NCI-H774 (cell line): Measurements from ENCODE around the gene FBLN2.
"Not testable (repeated sequence)": the region's sequence is repeated elsewhere in the genome, so short reads cannot be mapped to it uniquely, and the experiment has no call there.

Experiments used
- DNase-seq: peaks from one replicate; lab custom pipeline; 2025; lab: John Stamatoyannopoulos, UW

The FBLN2 gene

DNA sequence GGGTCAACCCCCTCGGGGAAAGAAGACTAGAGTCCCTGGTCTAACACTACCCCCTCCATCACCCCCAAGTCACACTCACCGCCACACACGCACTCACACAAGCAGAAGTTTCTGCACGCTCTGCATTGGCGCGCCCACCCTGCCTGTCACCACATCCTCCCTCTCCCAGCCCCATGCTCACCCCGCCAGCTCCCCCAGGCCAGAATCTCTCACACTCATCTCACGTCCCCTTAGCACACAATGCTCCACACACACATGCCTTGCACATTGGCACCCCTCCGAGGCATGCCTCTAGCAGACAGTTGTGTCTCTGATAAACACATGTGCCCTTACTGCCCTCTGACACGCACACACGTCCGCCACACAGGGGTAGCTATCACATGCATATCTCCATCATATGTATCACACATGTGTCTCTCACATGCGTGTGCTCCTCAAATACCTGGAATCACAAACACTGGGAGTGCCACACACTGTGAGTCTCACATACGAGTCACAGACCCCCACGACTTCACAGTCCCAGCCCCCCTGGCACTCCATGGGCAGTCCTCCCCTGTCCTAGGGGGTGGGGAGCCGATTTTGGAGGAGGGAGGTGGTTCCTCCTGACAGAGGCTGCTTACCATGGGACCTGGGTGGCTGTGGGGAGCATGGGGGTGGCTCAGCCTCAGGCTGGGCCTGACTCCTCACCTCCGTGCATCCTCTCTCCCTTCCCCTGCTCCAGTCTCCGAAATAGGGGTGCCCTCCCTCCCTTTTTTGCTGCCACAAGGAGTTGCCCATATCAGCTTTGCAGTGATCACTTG is 898 bp downstream of the FBLN2 start:
- no peak for DNase-seq

DNA sequence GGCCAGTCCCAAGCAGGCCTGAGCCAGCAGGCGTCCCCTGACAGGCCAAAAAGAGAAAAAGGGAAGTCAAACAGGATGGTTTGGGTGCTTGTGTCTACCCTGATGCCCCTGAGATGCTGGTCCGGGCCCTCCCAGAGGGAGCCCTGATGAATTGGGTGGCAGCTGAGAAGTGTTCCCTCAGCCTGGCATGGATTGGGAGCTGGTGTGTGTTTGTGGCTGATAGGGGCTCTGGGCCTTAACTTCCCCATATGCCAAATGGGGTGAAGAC is 1.4 kb downstream of the FBLN2 start:
- no peak for DNase-seq

DNA sequence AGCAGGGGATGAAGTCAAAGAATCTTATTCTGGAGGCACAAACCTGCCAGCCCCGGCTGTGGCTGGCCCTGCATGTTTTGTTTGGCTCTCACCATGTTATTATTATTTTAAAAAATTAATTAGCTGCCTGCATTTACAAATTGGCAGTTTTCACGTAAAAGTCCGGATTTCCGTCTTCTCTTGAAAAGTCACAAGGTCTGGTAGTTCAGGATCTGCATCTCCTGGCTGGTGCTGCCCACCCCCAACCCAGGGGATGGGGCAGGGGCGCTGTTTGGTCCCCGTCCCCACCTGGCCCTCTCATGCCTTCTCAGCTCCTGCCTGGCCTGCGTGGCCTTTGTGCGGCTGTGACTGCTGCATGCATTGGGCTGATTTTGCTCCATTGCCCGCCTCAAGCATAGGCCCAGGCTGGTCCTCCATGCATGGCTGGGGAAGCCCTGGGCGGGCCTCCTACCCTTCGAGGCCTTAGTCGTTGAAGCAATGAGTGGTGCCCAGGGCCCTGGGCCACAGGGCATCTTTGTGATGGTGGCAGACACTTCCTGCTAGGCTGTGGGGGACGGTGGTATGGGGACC is 2.0 kb downstream of the FBLN2 start:
- DNase-seq: no peak

DNA sequence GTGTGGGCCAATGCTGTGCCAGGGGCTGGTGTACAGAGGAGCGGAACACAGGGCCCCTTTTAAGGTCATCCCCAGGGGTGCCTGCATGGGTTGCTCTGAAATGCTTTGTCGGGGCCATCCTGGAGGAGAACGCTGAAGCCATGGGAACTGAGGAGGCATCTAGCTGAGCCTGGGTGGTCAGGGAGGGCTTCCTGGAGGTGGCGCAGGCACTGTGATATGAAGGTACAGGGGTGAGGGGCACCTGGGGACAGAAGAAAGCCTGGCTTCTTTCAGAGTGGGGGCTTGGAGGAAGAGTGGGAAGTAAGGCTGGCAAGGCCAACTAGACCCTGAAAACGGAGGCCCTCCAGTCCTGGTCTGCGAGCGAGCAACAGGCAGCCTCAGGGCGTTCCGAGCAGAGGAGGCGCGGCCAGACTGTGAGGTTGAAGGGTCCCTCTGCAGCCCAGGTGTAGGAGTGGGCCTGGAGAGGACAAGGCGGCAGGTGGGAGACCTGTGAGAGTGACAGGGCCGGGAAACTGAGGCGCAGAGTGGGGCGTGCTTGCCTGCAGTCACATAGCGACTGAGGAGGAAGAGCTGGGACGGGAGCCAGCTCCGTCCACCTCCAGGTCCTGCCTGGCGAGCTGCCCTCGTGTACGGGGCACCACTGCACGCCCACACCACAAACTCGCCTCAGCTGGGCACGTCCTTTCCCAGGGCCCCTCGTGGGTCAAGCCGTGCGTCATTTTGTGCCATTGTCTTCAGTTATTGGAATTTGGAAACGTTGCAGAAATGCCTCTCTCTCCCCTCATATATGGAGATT is 4.1 kb downstream of the FBLN2 start:
- DNase-seq: no peak

DNA sequence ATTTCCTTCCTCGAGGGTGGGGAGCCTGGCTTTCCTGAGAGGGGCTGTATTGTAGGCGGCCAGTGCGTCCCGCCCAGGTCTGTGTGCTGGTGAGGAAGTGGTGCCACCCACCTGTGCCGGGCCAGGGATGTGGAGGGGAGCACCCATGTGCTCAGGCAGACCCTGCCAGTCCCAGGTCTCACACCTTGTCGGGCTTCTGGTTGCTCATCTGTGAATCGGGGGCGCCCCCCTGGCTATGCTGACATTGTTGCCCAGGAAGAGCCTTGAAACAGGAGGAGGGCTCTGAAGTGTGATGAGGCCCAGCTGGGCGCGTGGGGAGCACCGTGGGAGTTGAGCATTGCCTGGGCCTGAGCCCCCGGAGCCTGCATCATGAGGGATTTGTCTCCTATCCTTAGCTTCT is 4.8 kb downstream of the FBLN2 start:
- DNase-seq: no peak

DNA sequence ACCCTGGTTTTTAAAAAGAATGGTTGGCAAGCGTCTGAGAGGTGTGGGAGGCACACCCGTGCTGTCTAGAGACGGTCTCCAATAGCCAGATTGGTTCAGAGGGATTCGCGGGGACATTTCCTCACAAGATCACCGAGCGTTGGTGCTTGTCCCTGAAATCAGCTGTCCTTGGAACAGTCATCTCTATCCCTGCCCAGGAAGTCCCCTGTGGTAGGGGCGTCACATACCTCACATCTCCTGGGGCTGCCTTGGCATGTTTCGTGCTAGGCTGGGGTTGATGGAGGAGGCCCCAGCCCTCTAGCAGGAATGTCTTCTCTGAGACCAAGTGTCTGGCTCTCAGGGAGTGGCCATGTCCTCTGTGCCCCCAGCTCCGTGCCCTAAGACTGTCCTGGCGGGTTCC is 6.8 kb downstream of the FBLN2 start:
- DNase-seq: no peak

DNA sequence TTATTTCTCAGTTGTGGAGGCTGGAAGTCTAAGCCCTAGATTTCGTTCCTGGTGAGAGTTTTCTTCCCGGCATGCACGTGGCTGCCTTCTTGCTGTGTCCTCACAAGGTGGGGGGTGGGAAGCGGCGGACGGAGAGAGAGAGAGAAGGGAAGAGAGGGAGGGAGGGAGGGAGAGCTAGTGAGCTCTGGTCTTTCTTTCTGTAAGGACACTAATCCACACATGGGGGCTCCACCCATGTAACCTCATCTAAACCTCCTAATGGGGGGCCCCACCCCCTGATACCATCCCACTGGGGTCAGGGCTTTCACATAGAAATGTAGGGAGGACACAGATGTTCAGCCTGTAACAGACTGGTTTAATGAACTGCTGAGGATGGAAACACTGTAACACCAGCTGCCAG is 7.3 kb downstream of the FBLN2 start:
- no peak for DNase-seq

DNA sequence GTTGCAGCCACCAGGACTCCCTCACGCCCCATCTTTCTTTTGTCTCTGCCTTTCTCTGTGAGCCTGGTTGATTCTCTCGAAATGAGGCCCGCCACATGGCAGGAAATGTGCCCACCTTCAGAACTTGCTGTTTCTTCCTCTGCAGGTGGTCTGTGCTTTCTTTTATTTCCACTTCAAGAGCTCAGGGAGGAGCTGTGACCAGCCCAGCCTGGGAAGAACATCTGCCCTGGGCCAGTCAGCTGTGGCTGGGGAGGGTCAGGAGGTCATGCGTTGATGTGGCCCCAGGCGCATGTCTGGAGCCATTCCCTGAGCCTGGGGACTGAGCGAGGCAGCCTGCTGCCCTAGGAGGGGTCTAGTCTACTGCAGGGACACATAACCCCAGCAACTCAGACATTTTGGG is 8.0 kb downstream of the FBLN2 start:
- no peak for DNase-seq

DNA sequence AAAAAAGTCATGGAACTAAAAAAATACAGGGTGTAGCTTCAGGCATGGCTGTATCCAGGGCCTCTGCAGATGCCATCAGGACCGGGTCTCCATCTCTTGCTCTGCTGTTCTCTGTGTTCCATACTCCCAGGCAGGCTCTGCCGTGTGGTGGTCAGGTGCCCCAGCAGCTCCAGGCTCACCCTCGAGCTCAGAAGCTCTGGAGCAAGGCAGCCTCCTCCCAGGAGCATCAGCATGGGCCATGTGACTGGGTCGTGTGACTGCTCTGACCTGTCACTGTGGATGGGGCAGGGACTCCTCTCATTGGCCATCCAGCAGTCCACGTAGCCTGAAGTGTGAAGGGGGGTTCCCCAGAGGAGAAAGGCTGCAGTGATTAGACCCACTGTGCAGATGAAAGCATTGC is 8.5 kb downstream of the FBLN2 start:
- DNase-seq: no peak

DNA sequence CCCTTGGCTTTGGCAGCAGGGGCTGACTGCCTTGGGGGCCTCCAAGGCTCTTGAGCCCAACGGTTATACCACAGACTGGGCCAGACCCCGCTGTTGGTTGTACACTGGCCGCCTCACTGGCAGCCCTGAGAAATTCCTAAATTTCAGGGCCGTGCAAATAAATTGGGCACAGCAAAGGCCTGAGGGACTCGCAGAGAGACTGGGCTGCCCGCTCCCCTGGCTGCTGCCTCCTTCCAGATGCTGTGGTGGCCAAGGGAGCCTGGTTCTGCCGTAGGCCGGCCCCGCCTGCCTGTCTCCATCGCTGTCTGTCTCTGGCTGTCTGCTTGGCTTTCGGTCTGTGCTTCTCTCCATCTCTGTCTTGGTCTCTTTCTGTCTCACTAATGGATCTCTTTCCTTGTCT is 9.0 kb downstream of the FBLN2 start:
- DNase-seq: no peak

DNA sequence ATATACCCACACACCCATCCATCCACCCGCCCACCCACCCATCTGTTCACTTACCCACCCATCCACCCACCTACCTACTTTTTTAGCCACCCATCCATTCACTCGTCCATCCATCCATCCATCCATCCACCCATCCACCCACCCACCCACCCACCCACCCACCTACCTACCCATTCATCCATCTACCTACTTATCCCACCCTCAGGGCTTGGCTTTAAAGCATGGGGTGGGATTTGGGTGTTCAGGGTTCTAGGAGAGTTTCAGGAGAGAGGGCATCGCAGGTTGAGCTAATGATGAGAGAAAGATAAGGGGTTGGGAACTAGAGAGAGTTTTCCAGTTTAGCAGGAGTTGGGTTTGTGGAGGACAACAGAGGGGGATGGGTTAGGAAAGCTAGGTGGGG is 9.7 kb downstream of the FBLN2 start:
- no peak for DNase-seq

DNA sequence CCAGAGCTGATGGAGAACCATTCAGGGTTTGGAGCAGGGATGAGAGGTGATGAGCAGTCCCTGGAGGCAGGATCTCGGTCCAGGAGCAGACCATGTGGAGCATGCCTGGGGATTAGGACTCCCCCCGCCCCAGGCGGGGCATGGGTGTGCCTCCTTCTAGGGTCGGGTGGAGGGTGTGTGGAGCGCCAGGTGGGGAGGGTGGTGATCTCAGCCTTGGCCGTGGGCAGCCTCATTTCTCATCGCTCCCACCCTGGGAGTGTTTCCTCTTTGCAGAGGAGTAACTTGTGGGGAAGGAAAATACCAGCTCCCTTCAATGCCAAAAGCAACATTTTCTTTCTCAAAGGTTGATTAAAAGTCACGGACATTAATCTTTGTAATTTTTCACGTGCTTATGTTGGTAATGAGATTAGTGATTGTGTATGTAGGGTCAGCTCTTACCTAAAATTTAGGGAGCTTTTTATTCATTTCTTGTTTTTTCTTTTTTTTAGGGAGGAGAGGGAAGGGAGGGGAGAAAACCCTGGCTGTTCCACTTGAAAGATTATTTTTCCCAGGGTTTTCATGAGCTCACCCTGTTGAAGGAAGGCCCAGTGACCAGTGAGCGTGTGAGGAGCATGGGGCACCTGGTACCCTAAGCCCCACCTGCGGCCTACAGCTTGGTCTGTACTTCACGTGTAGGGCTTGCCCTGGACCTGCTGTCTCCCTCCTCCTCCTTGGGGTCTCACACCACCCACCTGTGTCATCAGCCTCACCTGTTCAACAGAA is 11.0 kb downstream of the FBLN2 start:
- DNase-seq: no peak

DNA sequence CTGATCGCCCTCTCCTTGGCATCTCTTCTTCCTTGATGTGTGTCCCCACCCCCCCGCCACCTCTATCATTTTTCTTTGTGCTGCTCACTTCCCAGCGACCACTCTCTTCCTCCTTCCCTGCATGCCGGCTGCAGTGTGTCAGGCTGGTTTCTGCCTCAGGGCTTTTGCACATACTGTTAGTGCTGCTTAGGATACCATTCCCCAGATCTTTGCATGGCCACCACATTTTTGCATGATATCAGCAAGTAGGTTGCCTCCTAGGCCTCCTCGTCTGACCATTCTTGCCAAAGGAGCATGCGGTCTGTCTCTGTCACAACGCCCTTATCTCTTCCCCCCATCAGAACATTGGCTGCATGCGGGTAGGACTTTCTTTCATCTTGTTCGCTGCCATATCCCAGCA is 12.5 kb downstream of the FBLN2 start:
- no peak for DNase-seq

DNA sequence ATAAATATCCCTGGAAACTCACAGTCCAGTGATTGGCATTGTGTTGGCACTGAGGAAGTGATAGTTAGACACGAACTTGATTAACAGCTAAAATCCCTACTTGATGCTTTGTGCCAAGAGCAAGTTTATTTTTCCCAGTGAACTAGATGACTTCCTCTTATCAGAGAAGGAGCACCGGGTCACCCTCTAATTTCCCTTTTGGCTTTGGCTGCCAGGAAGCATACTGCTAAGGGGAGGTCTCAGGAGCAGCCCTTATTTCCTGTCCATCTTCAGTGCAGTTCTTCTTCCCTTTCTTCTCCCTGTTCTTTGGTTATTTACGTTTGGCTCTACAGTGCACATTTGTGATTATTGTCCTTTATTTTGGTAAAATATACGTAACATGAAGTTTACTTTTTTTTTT is 13.0 kb downstream of the FBLN2 start:
- no peak for DNase-seq

DNA sequence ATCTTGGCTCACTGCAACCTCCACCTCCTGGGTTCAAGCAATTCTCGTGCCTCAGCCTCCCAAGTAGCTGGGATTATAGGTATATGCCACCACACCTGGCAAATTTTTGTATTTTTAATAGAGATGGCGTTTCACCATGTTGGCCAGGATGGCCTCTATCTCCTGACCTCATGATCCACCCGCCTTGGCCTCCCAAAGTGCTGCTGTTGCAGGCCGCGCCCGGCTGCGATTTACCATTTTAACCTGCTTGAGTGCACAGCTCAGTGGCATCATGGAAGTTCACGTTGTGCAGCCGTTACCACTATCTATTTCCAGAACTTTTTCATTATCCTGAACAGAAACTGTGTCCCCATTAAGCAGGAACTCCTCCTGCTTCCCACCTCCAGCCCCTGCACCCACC is 13.5 kb downstream of the FBLN2 start:
- not testable (repeated sequence) for DNase-seq

DNA sequence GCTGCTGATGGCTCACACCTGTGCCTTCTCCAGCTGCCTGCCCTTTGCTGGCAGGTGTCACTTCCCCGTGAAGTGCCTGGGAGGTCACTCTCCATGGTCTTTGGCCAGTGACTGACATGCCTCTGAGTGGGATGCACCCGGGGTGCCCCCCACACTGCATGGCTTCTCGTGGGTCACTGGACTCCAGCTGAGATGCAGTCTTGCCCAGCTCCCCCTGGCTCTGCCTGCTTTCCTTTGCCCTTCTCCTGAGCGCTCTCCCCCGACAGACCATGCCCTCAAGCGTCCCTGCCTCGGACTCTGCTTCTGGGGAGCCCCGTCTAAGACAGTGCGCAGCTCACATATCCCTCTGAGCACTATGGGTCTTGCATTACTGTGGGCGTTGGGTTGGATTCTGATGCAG is 14.4 kb downstream of the FBLN2 start:
- no peak for DNase-seq

DNA sequence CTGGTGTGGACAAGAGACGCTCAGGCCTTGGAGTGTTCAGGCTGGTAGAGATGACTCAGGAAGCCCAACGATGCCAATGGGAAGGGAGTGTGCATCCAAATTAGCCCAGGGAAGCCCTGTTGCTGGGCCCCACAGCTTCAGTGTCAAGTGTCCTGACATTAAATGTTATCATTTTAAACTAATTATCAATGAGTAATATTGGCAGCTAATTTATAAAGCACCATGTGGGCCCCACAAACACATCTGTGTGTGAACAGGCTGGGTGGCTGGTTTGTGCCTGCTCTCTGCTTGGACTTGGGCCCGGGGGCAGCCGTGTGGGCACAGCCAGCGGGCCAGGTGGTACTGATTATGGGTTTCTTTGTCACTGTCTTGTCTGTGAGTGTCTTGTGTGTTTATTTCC is 15.0 kb downstream of the FBLN2 start:
- no peak for DNase-seq

DNA sequence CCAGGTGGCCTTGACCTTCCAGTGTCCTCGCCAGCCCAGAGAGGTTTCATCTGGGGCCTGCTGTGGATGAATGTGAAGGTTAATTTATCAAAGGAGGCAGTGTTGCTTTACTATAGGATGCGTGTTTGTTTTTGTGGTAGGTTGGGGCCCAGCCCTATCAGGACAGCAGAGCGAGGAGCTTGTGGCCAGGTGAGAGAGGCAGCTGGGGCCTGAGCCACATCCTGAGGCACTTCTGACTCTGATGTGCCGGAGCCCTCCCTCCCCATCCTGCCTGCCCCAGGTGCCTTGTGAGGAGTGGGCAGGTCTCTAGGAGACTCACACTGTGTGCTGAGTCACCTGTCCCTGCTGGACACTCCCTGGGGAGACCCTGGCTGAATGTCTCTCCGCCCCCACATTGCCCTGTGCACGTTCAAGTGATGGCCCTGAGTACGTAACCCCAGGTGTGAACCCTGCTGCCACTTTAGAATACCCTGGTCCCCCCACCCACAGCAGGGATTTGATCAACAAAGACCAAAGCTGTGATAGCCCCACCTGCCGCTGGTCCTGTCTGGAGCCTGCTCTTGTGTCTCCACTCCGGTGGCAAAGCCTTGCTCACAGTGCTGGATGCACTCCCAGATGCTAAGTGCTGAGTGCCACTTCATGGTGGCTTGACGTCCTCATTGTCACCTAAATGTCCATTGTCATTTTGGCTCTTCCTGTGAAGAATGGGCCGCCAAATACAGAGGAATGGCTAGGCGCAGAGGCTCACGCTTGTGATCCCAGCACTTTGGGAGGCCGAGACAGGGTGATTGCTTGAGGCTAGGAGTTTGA is 16.0 kb downstream of the FBLN2 start:
- DNase-seq: no peak

DNA sequence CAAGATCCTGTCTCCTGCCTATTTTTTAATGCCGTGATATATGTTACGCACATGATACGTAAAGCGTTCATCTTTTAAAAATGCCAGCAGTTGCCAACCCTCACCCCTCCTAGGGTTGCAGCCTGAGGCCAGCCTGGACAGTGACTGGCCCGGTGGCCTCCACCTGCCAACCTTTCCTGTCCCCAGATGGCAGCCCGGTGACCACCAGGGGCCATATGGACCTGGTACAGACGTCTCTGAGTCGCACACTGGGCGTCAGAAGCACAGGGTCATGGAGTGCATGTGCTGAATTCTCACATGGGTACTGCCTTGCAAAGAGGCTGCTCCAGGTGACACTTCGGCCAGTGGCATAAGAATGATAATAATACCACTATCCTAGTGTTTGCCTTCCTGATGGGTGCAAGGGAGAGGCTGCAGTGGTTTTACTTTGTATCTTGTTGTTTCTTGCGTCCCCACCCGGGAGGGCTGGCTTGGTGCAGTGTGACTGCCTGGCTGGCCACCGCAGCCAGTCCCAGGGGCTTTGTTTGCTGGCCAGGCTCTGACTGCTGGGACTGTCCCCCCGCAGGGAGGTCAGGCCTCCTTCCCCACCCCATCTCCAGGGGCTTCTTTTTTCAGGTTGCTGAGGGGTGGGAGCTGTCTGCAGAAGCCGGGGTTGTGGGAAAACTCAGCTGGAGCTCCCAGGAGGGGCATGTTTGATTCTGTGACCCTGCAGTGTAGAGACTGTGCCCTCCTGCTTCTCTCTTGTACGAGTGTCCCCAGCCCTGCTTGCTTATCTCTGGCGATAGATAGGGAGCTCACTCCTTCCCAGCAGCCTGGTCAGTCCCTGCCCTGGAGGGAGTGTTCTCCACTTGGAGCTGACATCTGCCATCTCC is 16.9 kb downstream of the FBLN2 start:
- no peak for DNase-seq

DNA sequence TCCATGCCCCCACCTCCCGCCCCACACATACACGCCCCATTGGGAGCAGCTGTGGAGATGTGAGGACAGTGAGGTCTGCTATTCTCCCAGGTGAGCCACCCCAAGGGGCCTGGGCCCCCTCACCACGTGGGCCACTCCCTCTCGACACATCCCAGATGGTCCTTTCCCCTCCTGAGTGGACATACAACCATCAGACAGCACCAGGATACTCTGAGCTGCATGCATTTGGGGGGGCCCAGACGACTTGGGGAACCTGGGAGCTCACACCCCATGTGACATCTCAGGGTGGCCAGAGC is 17.5 kb downstream of the FBLN2 start:
- no peak for DNase-seq

DNA sequence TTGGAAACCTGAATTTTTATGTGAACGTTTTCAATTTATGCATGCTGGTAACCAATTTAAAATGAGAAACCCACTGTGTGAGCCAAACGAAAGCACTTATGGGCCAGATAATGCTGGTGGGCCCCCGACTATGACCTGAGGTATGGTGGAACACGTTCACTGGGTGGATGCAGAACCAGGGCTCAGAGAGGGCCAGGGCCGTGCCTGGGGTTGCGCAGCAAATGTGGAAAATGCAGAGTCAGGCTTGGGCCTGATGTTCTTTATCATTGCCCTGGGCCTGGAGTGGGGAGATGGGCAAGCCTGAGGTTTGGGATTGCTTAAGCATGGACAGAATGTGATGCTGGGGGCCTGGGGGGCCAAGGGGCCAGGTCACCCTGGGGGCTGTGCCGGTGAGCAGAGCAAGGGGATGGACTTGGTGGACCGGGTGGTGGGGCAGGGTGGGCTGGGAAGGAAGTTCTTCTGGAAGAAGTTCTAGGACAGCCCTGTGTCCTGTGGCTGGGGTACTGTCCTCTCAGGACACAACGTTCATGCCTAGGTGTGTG is 17.9 kb downstream of the FBLN2 start:
- no peak for DNase-seq
